Fibroblast of lung (primary cell): ENCODE results near the gene GPC6.

Source experiments
- EZH2 ChIP-seq: IDR thresholded peaks from 2 replicates; pipeline ENCODE4 v1.5.1; 2012; ENCODE audit warnings: low read length, control low read depth, mild to moderate bottlenecking; ENCODE audit errors: missing control alignments
- TF ChIP-seq, protein P1 (sequence below), 2 donors: IDR thresholded peaks in 1 of 2; conservative IDR thresholded peaks in 1 of 2; 1 replicate in 1 of 2; 2 replicates in 1 of 2; pipeline ENCODE4 v1.5.1; 2011 to 2012; ENCODE audit warnings: low read length in 2 of 2, control low read depth in 1 of 2, inconsistent platforms in 1 of 2, low read depth in 1 of 2, mild to moderate bottlenecking in 1 of 2

- TF ChIP-seq, protein P1, sequence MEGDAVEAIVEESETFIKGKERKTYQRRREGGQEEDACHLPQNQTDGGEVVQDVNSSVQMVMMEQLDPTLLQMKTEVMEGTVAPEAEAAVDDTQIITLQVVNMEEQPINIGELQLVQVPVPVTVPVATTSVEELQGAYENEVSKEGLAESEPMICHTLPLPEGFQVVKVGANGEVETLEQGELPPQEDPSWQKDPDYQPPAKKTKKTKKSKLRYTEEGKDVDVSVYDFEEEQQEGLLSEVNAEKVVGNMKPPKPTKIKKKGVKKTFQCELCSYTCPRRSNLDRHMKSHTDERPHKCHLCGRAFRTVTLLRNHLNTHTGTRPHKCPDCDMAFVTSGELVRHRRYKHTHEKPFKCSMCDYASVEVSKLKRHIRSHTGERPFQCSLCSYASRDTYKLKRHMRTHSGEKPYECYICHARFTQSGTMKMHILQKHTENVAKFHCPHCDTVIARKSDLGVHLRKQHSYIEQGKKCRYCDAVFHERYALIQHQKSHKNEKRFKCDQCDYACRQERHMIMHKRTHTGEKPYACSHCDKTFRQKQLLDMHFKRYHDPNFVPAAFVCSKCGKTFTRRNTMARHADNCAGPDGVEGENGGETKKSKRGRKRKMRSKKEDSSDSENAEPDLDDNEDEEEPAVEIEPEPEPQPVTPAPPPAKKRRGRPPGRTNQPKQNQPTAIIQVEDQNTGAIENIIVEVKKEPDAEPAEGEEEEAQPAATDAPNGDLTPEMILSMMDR (conservative IDR thresholded peaks at IDR 0.05 in 1 of 2, IDR thresholded peaks at IDR 0.05 in 1 of 2; ENCODE audit: low read depth in 1 of 2, low read length in 2 of 2), result no peak
- no peak for TF ChIP-seq EZH2
Observed at GRCh38 chr13:93377196-93377595, 150.6 kb downstream of the GPC6 start.
